ENCODE measurements around the gene ASB8.

ASB8 gene

DNA sequence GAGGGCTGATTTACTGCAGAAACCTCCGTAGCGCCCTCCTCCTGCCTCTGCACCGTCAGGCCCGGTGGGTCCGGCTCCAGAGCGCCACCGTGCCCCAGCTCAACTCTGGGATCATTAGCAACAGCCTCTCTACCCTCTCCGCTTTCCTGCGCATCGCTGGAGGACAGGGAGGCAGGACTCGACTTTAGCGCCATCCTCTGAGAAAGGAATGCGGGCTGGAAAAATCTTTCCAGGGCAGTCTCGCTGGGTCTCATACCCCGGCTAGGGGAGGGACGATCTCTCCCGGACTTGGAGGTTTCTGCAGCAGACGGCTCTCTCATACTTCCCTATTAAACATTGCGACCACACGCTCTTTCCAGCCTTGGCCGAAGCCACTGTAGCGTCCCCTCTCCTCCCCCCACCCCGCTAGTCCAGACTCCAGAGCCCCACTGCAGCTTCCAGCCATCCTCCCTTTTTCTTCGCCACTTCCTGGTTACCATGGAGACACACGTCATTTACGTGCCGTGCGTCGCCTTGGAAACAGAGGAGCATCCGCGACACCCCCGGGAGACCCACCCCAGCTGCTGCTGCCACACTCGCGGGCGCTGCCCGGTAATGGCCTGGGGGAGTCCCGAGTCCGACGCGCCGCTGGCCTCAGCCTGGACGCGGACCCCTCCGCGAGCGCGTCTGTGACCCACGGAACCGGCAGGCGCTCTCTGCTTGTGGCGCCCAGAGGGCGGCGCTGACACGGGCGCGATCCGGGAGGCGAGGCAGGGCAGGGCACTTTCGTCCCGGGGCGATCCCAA lies 26.0 kb upstream of the ASB8 start, which contains the start of gene CCDC184:
Gene CCDC184, plus strand, starts transcription at position 554 of the 785 bp plus-strand sequence. CDS start 479 bp downstream, outside the sequence.
- Histone ChIP-seq H2BK12ac (ENCODE audit: low read length) (no peak within 1 kb of the TSS), H3K4me1 (ENCODE audit: control insufficient read depth in 2 of 2, insufficient read depth in 1 of 2, low read depth in 1 of 2, low read length in 2 of 2) (peaks cover 15 to 23% of the 10 kb centered on the region in 2 donors), H2AFZ (ENCODE audit: low read length) (peak within 1 kb of the TSS; percentile 93), H2BK120ac (ENCODE audit: low read depth, low read length) (peak within 1 kb of the TSS; percentile 53), H3K9ac (ENCODE audit: low read depth, low read length, poor library complexity) (peak within 1 kb of the TSS; percentile 27), H3K14ac (ENCODE audit: low read length) (no peak within 1 kb of the TSS), H3K4me3 (ENCODE audit: low read length in 2 of 2) (peak within 1 kb of the TSS; percentile 65 to 95), H3K27me3 (ENCODE audit: control insufficient read depth in 3 of 3, insufficient read depth in 3 of 3, low read depth in 1 of 3, low read length in 3 of 3) (peaks cover 0 to 21% (median 8%) of the 10 kb centered on the region in 3 experiments), H3K23ac (ENCODE audit: low read depth, low read length, poor library complexity) (no peak within 1 kb of the TSS), H3K36me3 (replicated peaks in 1 of 2; ENCODE audit: control insufficient read depth in 2 of 2, insufficient read depth in 2 of 2, low read length in 2 of 2) (no peaks in the 10 kb centered on the region), H2BK5ac (ENCODE audit: low read length) (peak within 1 kb of the TSS; percentile 32), H4K8ac (ENCODE audit: low read depth, low read length) (no peak within 1 kb of the TSS), H3K79me1 (ENCODE audit: low read depth, low read length) (no peaks in the 10 kb centered on the region), H3K4me2 (ENCODE audit: insufficient read depth, low read length, poor library complexity, severe bottlenecking) (peak within 1 kb of the TSS; percentile 85), H3K18ac (ENCODE audit: low read length) (peak within 1 kb of the TSS; percentile 84), H2AK5ac (ENCODE audit: low read depth, low read length) (peak within 1 kb of the TSS; percentile 21), H3K27ac (replicated peaks; ENCODE audit: low read length) (peak within 1 kb of the TSS; percentile 84), H2BK15ac (ENCODE audit: low read length) (no peak within 1 kb of the TSS), H4K91ac (ENCODE audit: low read depth, low read length, poor library complexity) (no peak within 1 kb of the TSS), H3K4ac (ENCODE audit: low read length) (no peak within 1 kb of the TSS), H3K9me3 (replicated peaks in 1 of 2; ENCODE audit: control insufficient read depth in 2 of 2, insufficient read depth in 1 of 2, low read depth in 1 of 2, low read length in 2 of 2) (no peaks in the 10 kb centered on the region)
- DNase-seq (ENCODE audit: low spot score) = peak; percentile 86
- WGBS, 2 donors (ENCODE audit: extremely low coverage in 2 of 2, insufficient read length in 2 of 2, insufficient replicate concordance in 1 of 2) = no CpG with 5 or more reads among the region's 61 CpGs

DNA sequence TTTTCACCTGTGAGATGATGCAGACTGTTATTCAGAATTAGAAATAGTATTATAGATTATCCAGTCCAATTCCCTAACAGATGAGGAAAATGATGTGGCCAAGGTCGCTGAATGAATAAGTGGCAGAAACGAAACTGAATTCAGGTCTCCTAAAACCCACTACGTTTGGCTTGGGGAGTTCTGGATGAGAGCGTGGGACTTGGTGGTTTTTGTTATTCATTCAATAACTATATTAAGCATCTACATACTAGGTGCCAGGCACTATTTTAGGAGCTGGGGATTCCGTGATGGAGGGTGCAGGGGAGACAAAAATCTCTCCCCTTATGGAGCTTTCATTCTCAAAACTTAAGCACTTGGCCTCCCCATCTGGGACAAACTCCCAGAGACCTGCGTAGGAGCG lies 25.3 kb upstream of the ASB8 start:
- Histone ChIP-seq H2BK15ac (ENCODE audit: low read length) (no peak overlapping the region), H2BK5ac (ENCODE audit: low read length) (no peak overlapping the region), H3K27me3 (ENCODE audit: control insufficient read depth in 3 of 3, insufficient read depth in 3 of 3, low read depth in 1 of 3, low read length in 3 of 3) (peaks cover 0 to 21% (median 8%) of the 10 kb centered on the region in 3 experiments), H3K23ac (ENCODE audit: low read depth, low read length, poor library complexity) (no peak overlapping the region), H3K4ac (ENCODE audit: low read length) (no peak overlapping the region), H3K4me3 (ENCODE audit: low read length in 2 of 2) (peak overlapping the region; percentile 65 to 95), H2AFZ (ENCODE audit: low read length) (peak overlapping the region; percentile 93), H2BK120ac (ENCODE audit: low read depth, low read length) (no peak overlapping the region), H3K4me2 (ENCODE audit: insufficient read depth, low read length, poor library complexity, severe bottlenecking) (peak overlapping the region; percentile 85), H3K14ac (ENCODE audit: low read length) (no peak overlapping the region), H2AK5ac (ENCODE audit: low read depth, low read length) (no peak overlapping the region), H4K8ac (ENCODE audit: low read depth, low read length) (no peak overlapping the region), H3K4me1 (ENCODE audit: control insufficient read depth in 2 of 2, insufficient read depth in 1 of 2, low read depth in 1 of 2, low read length in 2 of 2) (peaks cover 15 to 23% of the 10 kb centered on the region in 2 donors), H3K18ac (ENCODE audit: low read length) (peak overlapping the region; percentile 11), H4K91ac (ENCODE audit: low read depth, low read length, poor library complexity) (no peak overlapping the region), H3K36me3 (replicated peaks in 1 of 2; ENCODE audit: control insufficient read depth in 2 of 2, insufficient read depth in 2 of 2, low read length in 2 of 2) (no peaks in the 10 kb centered on the region), H3K9me3 (replicated peaks in 1 of 2; ENCODE audit: control insufficient read depth in 2 of 2, insufficient read depth in 1 of 2, low read depth in 1 of 2, low read length in 2 of 2) (no peaks in the 10 kb centered on the region), H3K27ac (replicated peaks; ENCODE audit: low read length) (peak overlapping the region; percentile 84), H3K79me1 (ENCODE audit: low read depth, low read length) (no peaks in the 10 kb centered on the region), H3K9ac (ENCODE audit: low read depth, low read length, poor library complexity) (no peak overlapping the region), H2BK12ac (ENCODE audit: low read length) (no peak overlapping the region)
- DNase-seq (ENCODE audit: low spot score) = no peak
- no CpG with 5 or more reads among the region's 7 CpGs for WGBS, 2 donors (ENCODE audit: extremely low coverage in 2 of 2, insufficient read length in 2 of 2, insufficient replicate concordance in 1 of 2)

DNA sequence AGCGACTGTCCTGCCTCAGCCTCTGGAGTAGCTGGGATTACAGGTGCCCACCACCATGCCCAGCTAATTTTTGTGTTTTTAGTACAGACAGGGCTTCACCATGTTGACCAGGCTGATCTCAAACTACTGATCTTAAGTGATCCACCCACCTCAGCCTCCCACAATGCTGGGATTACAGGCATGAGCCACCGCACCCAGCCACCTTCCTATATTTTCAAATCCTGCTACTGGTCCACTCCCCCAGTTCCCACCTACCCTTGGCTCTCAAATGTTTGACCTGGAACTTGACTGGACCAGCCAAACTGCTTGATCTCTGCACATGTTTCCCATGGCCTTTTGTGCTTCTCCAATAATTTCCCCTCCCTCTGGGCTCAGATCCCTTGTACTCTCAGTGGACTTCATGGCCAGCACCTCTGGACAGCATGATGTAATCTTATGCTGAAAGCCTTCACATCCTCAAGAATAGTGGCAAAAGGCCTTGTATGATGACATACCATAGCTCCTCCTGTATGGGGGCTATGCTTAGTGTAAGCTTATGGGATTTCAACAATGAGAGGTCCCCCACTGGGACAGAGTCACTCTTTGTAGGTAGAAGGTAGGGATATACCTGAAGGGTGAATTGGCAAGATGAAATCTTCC lies 23.7 kb upstream of the ASB8 start:
- DNase-seq (ENCODE audit: low spot score) = no peak
- Histone ChIP-seq H3K36me3 (replicated peaks in 1 of 2; ENCODE audit: control insufficient read depth in 2 of 2, insufficient read depth in 2 of 2, low read length in 2 of 2) (no peaks in the 10 kb centered on the region), H3K18ac (ENCODE audit: low read length) (no peak overlapping the region), H3K4me3 (ENCODE audit: low read length in 2 of 2) (no peak overlapping the region), H4K8ac (ENCODE audit: low read depth, low read length) (no peak overlapping the region), H4K91ac (ENCODE audit: low read depth, low read length, poor library complexity) (no peak overlapping the region), H3K14ac (ENCODE audit: low read length) (no peak overlapping the region), H3K9me3 (replicated peaks in 1 of 2; ENCODE audit: control insufficient read depth in 2 of 2, insufficient read depth in 1 of 2, low read depth in 1 of 2, low read length in 2 of 2) (no peaks in the 10 kb centered on the region), H3K27me3 (ENCODE audit: control insufficient read depth in 3 of 3, insufficient read depth in 3 of 3, low read depth in 1 of 3, low read length in 3 of 3) (peaks cover 0 to 21% (median 8%) of the 10 kb centered on the region in 3 experiments), H3K9ac (ENCODE audit: low read depth, low read length, poor library complexity) (no peak overlapping the region), H3K4ac (ENCODE audit: low read length) (no peak overlapping the region), H2AFZ (ENCODE audit: low read length) (no peak overlapping the region), H2BK120ac (ENCODE audit: low read depth, low read length) (no peak overlapping the region), H3K4me2 (ENCODE audit: insufficient read depth, low read length, poor library complexity, severe bottlenecking) (no peak overlapping the region), H3K27ac (replicated peaks; ENCODE audit: low read length) (no peak overlapping the region), H2BK15ac (ENCODE audit: low read length) (no peak overlapping the region), H2BK12ac (ENCODE audit: low read length) (no peak overlapping the region), H3K4me1 (ENCODE audit: control insufficient read depth in 2 of 2, insufficient read depth in 1 of 2, low read depth in 1 of 2, low read length in 2 of 2) (peaks cover 14 to 26% of the 10 kb centered on the region in 2 donors), H3K23ac (ENCODE audit: low read depth, low read length, poor library complexity) (no peak overlapping the region), H2BK5ac (ENCODE audit: low read length) (no peak overlapping the region), H3K79me1 (ENCODE audit: low read depth, low read length) (no peaks in the 10 kb centered on the region), H2AK5ac (ENCODE audit: low read depth, low read length) (no peak overlapping the region)
- WGBS, 2 donors (ENCODE audit: extremely low coverage in 2 of 2, insufficient read length in 2 of 2, insufficient replicate concordance in 1 of 2) = no CpG with 5 or more reads among the region's 2 CpGs

DNA sequence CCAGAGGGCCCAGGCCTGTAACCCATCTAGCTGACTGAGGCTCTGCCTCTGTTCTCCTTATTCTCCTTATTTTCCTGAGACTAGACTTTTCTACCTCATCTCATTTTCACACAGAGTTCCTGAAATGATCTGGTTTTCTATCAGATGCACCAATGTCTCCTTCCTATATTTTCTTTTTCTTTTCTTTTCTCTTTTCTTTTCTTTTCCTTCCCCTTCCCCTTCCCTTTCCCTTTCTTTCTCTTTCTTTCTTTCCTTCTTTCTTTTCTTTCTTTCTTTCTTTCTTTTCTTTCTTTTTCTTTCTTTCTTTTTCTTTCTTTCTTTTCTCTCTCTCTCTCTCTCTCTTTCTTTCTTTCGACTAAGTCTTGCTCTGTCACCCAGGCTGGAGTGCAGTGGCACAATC lies 23.1 kb upstream of the ASB8 start:
- Histone ChIP-seq H2AK5ac (ENCODE audit: low read depth, low read length) (no peak overlapping the region), H2AFZ (ENCODE audit: low read length) (no peak overlapping the region), H3K14ac (ENCODE audit: low read length) (no peak overlapping the region), H2BK15ac (ENCODE audit: low read length) (no peak overlapping the region), H3K18ac (ENCODE audit: low read length) (no peak overlapping the region), H3K4me3 (ENCODE audit: low read length in 2 of 2) (no peak overlapping the region), H2BK120ac (ENCODE audit: low read depth, low read length) (no peak overlapping the region), H3K27ac (replicated peaks; ENCODE audit: low read length) (no peak overlapping the region), H3K9ac (ENCODE audit: low read depth, low read length, poor library complexity) (no peak overlapping the region), H2BK12ac (ENCODE audit: low read length) (no peak overlapping the region), H3K4me1 (ENCODE audit: control insufficient read depth in 2 of 2, insufficient read depth in 1 of 2, low read depth in 1 of 2, low read length in 2 of 2) (peaks cover 13 to 22% of the 10 kb centered on the region in 2 donors), H3K4ac (ENCODE audit: low read length) (no peak overlapping the region), H2BK5ac (ENCODE audit: low read length) (no peak overlapping the region), H3K4me2 (ENCODE audit: insufficient read depth, low read length, poor library complexity, severe bottlenecking) (no peak overlapping the region), H3K79me1 (ENCODE audit: low read depth, low read length) (no peaks in the 10 kb centered on the region), H3K23ac (ENCODE audit: low read depth, low read length, poor library complexity) (no peak overlapping the region), H4K8ac (ENCODE audit: low read depth, low read length) (no peak overlapping the region), H4K91ac (ENCODE audit: low read depth, low read length, poor library complexity) (no peak overlapping the region), H3K9me3 (replicated peaks in 1 of 2; ENCODE audit: control insufficient read depth in 2 of 2, insufficient read depth in 1 of 2, low read depth in 1 of 2, low read length in 2 of 2) (no peaks in the 10 kb centered on the region), H3K27me3 (ENCODE audit: control insufficient read depth in 3 of 3, insufficient read depth in 3 of 3, low read depth in 1 of 3, low read length in 3 of 3) (peaks cover 0 to 16% (median 8%) of the 10 kb centered on the region in 3 experiments), H3K36me3 (replicated peaks in 1 of 2; ENCODE audit: control insufficient read depth in 2 of 2, insufficient read depth in 2 of 2, low read length in 2 of 2) (no peaks in the 10 kb centered on the region)
- WGBS, 2 donors (ENCODE audit: extremely low coverage in 2 of 2, insufficient read length in 2 of 2, insufficient replicate concordance in 1 of 2) = no CpG with 5 or more reads among the region's 1 CpG
- no peak for DNase-seq (ENCODE audit: low spot score)

Data from neuronal stem cell (in vitro differentiated cells).